Liver (tissue), 9 donors: ENCODE results near the gene LMTK2. TPM values are rescaled to one million over a fixed set of nuclear protein-coding genes. Genes with fewer than 3 reads are reported as not detected.

ENCODE experiments used
- DNase-seq: peaks from one replicate; pipeline ENCODE4 v3.0.0-alpha.2; 2017; ENCODE audit warnings: low spot score
- H3K27ac ChIP-seq, 2 donors: one replicate each; pipeline ENCODE4 v1.7.0; 2013; ENCODE audit warnings: inconsistent platforms in 2 of 2, low read length in 2 of 2, control low read depth in 1 of 2, low read depth in 1 of 2, mild to moderate bottlenecking in 1 of 2
- H3K27me3 ChIP-seq, 4 donors: one replicate each; pipeline versions ENCODE4 v1.6.1 to v1.7.0; 2013; ENCODE audit warnings: low read length in 3 of 4, inconsistent platforms in 1 of 4, mild to moderate bottlenecking in 1 of 4, moderate library complexity in 1 of 4; ENCODE audit not compliant: control insufficient read depth in 4 of 4, insufficient read depth in 4 of 4
- H3K36me3 ChIP-seq, 4 donors: one replicate each; pipeline versions ENCODE4 v1.6.1 to v1.7.0; 2013; ENCODE audit warnings: low read length in 3 of 4, mild to moderate bottlenecking in 3 of 4, low read depth in 1 of 4, moderate library complexity in 1 of 4; ENCODE audit not compliant: control insufficient read depth in 4 of 4, insufficient read depth in 3 of 4
- H3K4me1 ChIP-seq, 4 donors: one replicate each; pipeline versions ENCODE4 v1.6.1 to v1.7.0; 2013; ENCODE audit warnings: low read length in 3 of 4, mild to moderate bottlenecking in 3 of 4, moderate library complexity in 1 of 4; ENCODE audit not compliant: control insufficient read depth in 4 of 4, insufficient read depth in 4 of 4
- H3K4me3 ChIP-seq, 3 donors: one replicate each; pipeline versions ENCODE4 v1.6.1 to v1.7.0; 2013; ENCODE audit warnings: low read length in 3 of 3, control low read depth in 1 of 3, low read depth in 1 of 3, mild to moderate bottlenecking in 1 of 3
- H3K9ac ChIP-seq, 2 donors: one replicate each; pipeline ENCODE4 v1.7.0; 2013; ENCODE audit warnings: low read length in 2 of 2, mild to moderate bottlenecking in 2 of 2, moderate library complexity in 2 of 2, control low read depth in 1 of 2, low read depth in 1 of 2
- H3K9me3 ChIP-seq, 4 donors: one replicate each; pipeline versions ENCODE4 v1.6.1 to v1.7.0; 2013; ENCODE audit warnings: low read length in 3 of 4; ENCODE audit not compliant: control insufficient read depth in 4 of 4
- CTCF ChIP-seq: fragments of 150-350 bp; IDR thresholded peaks from 2 replicates; pipeline ENCODE4 v1.5.1; 2017; ENCODE audit warnings: improper control_type of control experiment, low read depth, low read length; ENCODE audit not compliant: missing input control
- EGR1 ChIP-seq, 2 donors: IDR thresholded peaks; 2 replicates each; pipeline ENCODE4 v1.6.1; 2016 to 2018; ENCODE audit warnings: antibody characterized with exemption in 2 of 2, low read depth in 2 of 2
- FOXA1 ChIP-seq: IDR thresholded peaks from 2 replicates; pipeline ENCODE4 v1.6.1; 2016; ENCODE audit warnings: antibody characterized with exemption
- FOXA2 ChIP-seq: IDR thresholded peaks from 2 replicates; pipeline ENCODE4 v1.6.1; 2016; ENCODE audit warnings: antibody characterized with exemption
- GABPA ChIP-seq, 2 donors: IDR thresholded peaks in 1 of 2; conservative IDR thresholded peaks in 1 of 2; 2 replicates each; pipeline ENCODE4 v1.6.1; 2016; ENCODE audit warnings: antibody characterized with exemption in 2 of 2, mild to moderate bottlenecking in 1 of 2, moderate library complexity in 1 of 2
- HNF4A ChIP-seq, 2 donors: conservative IDR thresholded peaks; 2 replicates each; pipeline ENCODE4 v1.6.1; 2016; ENCODE audit warnings: antibody characterized with exemption in 2 of 2, mild to moderate bottlenecking in 2 of 2
- HNF4G ChIP-seq: IDR thresholded peaks from 2 replicates; pipeline ENCODE4 v1.6.1; 2016; ENCODE audit warnings: antibody characterized with exemption
- JUND ChIP-seq, 2 donors: IDR thresholded peaks; 2 replicates each; pipeline ENCODE4 v1.6.1; 2016; ENCODE audit warnings: antibody characterized with exemption in 2 of 2
- MAX ChIP-seq: IDR thresholded peaks from 2 replicates; pipeline ENCODE4 v1.6.1; 2016; ENCODE audit warnings: antibody characterized with exemption
- NR2F2 ChIP-seq: IDR thresholded peaks from 2 replicates; pipeline ENCODE4 v1.6.1; 2016; ENCODE audit warnings: antibody characterized with exemption
- RAD21 ChIP-seq, 2 donors: IDR thresholded peaks; 2 replicates each; pipeline ENCODE4 v1.6.1; 2016; ENCODE audit warnings: antibody characterized with exemption in 2 of 2, mild to moderate bottlenecking in 2 of 2
- REST ChIP-seq: IDR thresholded peaks from 2 replicates; pipeline ENCODE4 v1.6.1; 2016; ENCODE audit warnings: antibody characterized with exemption, mild to moderate bottlenecking
- RXRA ChIP-seq, 2 donors: IDR thresholded peaks; 2 replicates each; pipeline ENCODE4 v1.6.1; 2017 to 2018; ENCODE audit warnings: antibody characterized with exemption in 2 of 2, mild to moderate bottlenecking in 1 of 2
- SP1 ChIP-seq: IDR thresholded peaks from 2 replicates; pipeline ENCODE4 v1.6.1; 2018; ENCODE audit warnings: antibody characterized with exemption, mild to moderate bottlenecking
- TAF1 ChIP-seq: conservative IDR thresholded peaks from 2 replicates; pipeline ENCODE4 v1.6.1; 2016; ENCODE audit warnings: antibody characterized with exemption, mild to moderate bottlenecking
- YY1 ChIP-seq: IDR thresholded peaks from 2 replicates; pipeline ENCODE4 v1.6.1; 2016; ENCODE audit warnings: antibody characterized with exemption, mild to moderate bottlenecking
- ZBTB33 ChIP-seq: IDR thresholded peaks from 2 replicates; pipeline ENCODE4 v1.6.1; 2016; ENCODE audit warnings: antibody characterized with exemption
- WGBS: extraction: QIAGEN DNeasy Blood & Tissue Kit; methylation state at CpG from one replicate; pipeline ENCODE4 v1.1.7; 2013; 5-methylcytosine and 5-hydroxymethylcytosine counted together
- polyA plus RNA-seq, 2 donors: library from polyadenylated mRNA; stranded (reverse) in 1 of 2; unstranded in 1 of 2; fragments of 200-250 nt in 1 of 2; fragments of >200 nt in 1 of 2; fragmentation: Nextera tagmentation in 1 of 2; extraction: Ambion mirVana in 1 of 2; gene quantifications; one replicate each; pipeline versions ENCODE4 v1.2.1 to v1.2.3, GENCODE V29; 2013 to 2015
- total RNA-seq, 2 donors: library from RNA; depleted of rRNA; stranded (reverse); fragments of >200 nt; gene quantifications; one replicate each; pipeline ENCODE4 v1.2.3, GENCODE V29; 2014
- TF ChIP-seq, protein P1 (sequence below): IDR thresholded peaks from 2 replicates; pipeline ENCODE4 v1.6.1; 2016; ENCODE audit warnings: antibody characterized with exemption
- donor health status: healthy.
- donor health status: healthy.
- donor health status: healthy.
- donor health status: healthy.
- donor health status: healthy.

LMTK2 gene
- total and polyA plus RNA-seq, 4 donors = 3.1 to 14.3 (median 9.0) TPM

DNA sequence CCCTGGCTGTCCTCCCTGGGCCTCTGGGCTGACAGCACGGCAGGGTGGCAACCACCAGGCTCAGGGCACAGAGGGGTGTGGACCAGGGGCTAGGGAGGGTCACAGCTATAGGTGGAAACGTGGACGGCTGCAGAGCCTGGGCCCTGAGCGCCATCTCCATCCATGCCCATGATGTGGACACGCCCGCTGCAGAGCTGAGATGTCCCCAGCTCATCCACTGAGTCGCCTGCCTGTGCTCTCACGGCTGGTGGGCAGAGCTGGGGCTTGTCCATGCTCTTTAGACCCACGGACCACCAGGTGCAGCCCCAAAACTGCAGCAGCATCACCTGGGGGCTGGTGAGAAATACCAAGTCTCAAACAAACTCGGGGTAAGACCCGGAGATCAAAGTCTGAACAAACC lies 129.2 kb downstream of the LMTK2 start:
- no peaks in the 10 kb centered on the region for H3K27me3 ChIP-seq

More for the DNA sequence above, 129.2 kb downstream of the LMTK2 start:
- no peak for DNase-seq
- H3K9ac ChIP-seq = no peak overlapping the region
- H3K27ac ChIP-seq = no peak overlapping the region
- no peak for TF ChIP-seq HNF4A (conservative IDR thresholded peaks at IDR 0.05)
- no peak for TF ChIP-seq JUND (IDR thresholded peaks at IDR 0.05)
- TF ChIP-seq FOXA2 = no peak
- TF ChIP-seq NR2F2 = no peak
- no peak for TF ChIP-seq RXRA (IDR thresholded peaks at IDR 0.05)
- no peak for TF ChIP-seq ZBTB33
- no peak for TF ChIP-seq MAX
- TF ChIP-seq SP1 = no peak
- no peak for TF ChIP-seq RAD21 (IDR thresholded peaks at IDR 0.05)
- TF ChIP-seq FOXA1 = no peak
- TF ChIP-seq TAF1 = no peak
- no peak for TF ChIP-seq GABPA (IDR thresholded peaks at IDR 0.05 in 1 of 2, conservative IDR thresholded peaks at IDR 0.05 in 1 of 2)
- TF ChIP-seq REST = no peak
- no peak for TF ChIP-seq YY1
- TF ChIP-seq CTCF = no peak
- no peak for TF ChIP-seq HNF4G
- no peak for TF ChIP-seq EGR1 (IDR thresholded peaks at IDR 0.05; ENCODE audit: low read depth in 2 of 2)
- TF ChIP-seq, protein P1, sequence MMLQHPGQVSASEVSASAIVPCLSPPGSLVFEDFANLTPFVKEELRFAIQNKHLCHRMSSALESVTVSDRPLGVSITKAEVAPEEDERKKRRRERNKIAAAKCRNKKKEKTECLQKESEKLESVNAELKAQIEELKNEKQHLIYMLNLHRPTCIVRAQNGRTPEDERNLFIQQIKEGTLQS = no peak
- no peaks in the 10 kb centered on the region for H3K4me1 ChIP-seq
- no peaks in the 10 kb centered on the region for H3K9me3 ChIP-seq
- peaks cover 0 to 21% (median 6%) of the 10 kb centered on the region in 4 donors for H3K36me3 ChIP-seq
- 97% methylated on average over 11 of the region's 11 CpGs for WGBS
- H3K4me3 ChIP-seq = no peak overlapping the region
